ENCODE results near the gene SETD6. TPM values are rescaled to one million over a fixed set of nuclear protein-coding genes. Genes with fewer than 3 reads are reported as not detected.

SETD6 gene
- total RNA-seq, 1 donor from 2014 or later, result 17.3 TPM

- DNase-seq (no peak), ATAC-seq (no peak)
- Histone ChIP-seq H3K27me3 (ENCODE audit: low read depth) (no peaks in the 10 kb centered on the region), H3K36me3 (peaks cover 100% of the 10 kb centered on the region), H3K4me3 (no peak overlapping the region), H3K27ac (no peak overlapping the region), H3K9me3 (no peaks in the 10 kb centered on the region), H3K4me1 (no peaks in the 10 kb centered on the region)
- TF ChIP-seq, protein P1, sequence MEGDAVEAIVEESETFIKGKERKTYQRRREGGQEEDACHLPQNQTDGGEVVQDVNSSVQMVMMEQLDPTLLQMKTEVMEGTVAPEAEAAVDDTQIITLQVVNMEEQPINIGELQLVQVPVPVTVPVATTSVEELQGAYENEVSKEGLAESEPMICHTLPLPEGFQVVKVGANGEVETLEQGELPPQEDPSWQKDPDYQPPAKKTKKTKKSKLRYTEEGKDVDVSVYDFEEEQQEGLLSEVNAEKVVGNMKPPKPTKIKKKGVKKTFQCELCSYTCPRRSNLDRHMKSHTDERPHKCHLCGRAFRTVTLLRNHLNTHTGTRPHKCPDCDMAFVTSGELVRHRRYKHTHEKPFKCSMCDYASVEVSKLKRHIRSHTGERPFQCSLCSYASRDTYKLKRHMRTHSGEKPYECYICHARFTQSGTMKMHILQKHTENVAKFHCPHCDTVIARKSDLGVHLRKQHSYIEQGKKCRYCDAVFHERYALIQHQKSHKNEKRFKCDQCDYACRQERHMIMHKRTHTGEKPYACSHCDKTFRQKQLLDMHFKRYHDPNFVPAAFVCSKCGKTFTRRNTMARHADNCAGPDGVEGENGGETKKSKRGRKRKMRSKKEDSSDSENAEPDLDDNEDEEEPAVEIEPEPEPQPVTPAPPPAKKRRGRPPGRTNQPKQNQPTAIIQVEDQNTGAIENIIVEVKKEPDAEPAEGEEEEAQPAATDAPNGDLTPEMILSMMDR (IDR thresholded peaks at IDR 0.05), result no peak
- intact Hi-C loops (cut with DNase I), result no loop called here
Measured at GRCh38 chr16:58533751-58534470, 18.6 kb downstream of the SETD6 start.

GRCh38 chr16:58535100-58535499 is 19.8 kb downstream of the SETD6 start:
- intact Hi-C loops (cut with DNase I), result no loop called here
- Histone ChIP-seq H3K27ac (no peak overlapping the region), H3K9me3 (no peaks in the 10 kb centered on the region), H3K4me3 (no peak overlapping the region), H3K27me3 (ENCODE audit: low read depth) (no peaks in the 10 kb centered on the region), H3K36me3 (peaks cover 100% of the 10 kb centered on the region), H3K4me1 (no peaks in the 10 kb centered on the region)
- ATAC-seq (no peak), DNase-seq (no peak)
- TF ChIP-seq, protein P1 (IDR thresholded peaks at IDR 0.05), result no peak

- no peak overlapping the region for H3K4me3 ChIP-seq
- ATAC-seq (no peak), DNase-seq (no peak)
- TF ChIP-seq, protein P1 (IDR thresholded peaks at IDR 0.05), result no peak
- no peaks in the 10 kb centered on the region for H3K9me3 ChIP-seq
- peaks cover 100% of the 10 kb centered on the region for H3K36me3 ChIP-seq
- no peaks in the 10 kb centered on the region for H3K4me1 ChIP-seq
- H3K27me3 ChIP-seq (ENCODE audit: low read depth), result no peaks in the 10 kb centered on the region
- intact Hi-C loops (cut with DNase I), result no loop called here
- no peak overlapping the region for H3K27ac ChIP-seq
Measured at GRCh38 chr16:58536278-58536677, 21.0 kb downstream of the SETD6 start.

DNA sequence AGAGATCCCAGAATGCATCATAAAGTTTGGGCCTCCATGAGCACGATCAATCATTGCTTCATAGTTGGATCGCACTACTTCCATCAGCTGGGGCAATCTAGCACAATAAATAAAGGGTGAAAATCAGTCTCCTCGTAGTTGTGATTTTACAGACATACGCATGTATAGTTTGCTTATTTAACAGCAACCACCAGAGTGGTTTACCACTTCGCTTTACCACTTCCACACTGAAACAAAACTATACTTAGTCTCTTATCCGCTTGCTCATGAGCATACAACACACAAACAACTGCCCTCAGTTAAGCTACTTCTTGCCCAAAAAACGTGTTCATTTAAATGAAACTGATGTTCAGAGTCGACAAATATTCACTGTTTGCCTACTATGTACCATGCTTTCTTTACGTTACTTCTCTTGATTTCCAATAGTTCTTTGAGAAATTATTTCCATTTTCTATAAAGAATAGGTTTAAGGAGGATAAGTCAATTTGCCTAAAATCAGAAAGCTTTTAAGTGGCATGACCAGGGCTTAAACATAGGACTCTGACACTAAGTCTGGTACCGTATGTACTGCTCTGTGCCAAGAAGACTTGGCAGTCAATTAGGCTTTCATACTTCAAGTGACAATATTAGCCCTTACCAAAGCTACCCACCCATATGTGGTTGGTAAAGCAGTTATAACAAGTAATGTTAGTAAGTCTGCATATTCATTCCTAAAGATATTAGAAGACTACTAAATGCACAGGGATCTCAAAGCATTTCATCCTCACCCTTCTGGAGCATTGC is 22.0 kb downstream of the SETD6 start:
- Histone ChIP-seq H3K4me3 (no peak overlapping the region), H3K36me3 (peaks cover 100% of the 10 kb centered on the region), H3K27me3 (ENCODE audit: low read depth) (no peaks in the 10 kb centered on the region), H3K9me3 (no peaks in the 10 kb centered on the region), H3K27ac (no peak overlapping the region), H3K4me1 (no peaks in the 10 kb centered on the region)
- ATAC-seq, result no peak
- TF ChIP-seq, protein P1 (IDR thresholded peaks at IDR 0.05), result no peak
- intact Hi-C loops (cut with DNase I), result no loop called here
- no peak for DNase-seq

DNA sequence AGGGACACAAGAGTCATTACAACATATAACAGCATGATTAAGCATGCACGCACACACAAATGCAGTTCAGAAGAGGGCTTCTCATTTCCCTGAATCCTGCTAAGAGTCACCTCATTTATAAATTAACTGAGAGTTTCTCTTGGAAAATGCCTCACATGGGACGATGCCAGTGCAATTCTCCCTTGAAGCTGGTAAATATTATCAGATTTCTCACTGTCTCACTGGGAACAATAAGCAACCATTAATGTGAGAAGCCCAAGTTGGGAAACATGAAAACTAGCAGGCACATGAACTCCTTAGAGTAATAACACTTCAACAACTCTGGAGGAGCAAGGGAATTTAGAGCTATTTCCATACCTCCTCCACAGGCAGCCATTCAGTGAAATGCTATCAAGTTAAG is 26.4 kb downstream of the SETD6 start:
- TF ChIP-seq, protein P1 (IDR thresholded peaks at IDR 0.05), result no peak
- Histone ChIP-seq H3K4me3 (no peak overlapping the region), H3K27ac (no peak overlapping the region), H3K36me3 (peaks cover 100% of the 10 kb centered on the region), H3K9me3 (no peaks in the 10 kb centered on the region), H3K4me1 (no peaks in the 10 kb centered on the region), H3K27me3 (ENCODE audit: low read depth) (no peaks in the 10 kb centered on the region)
- intact Hi-C loops (cut with DNase I), result no loop called here
- ATAC-seq (no peak), DNase-seq (no peak)
